ENCODE data around the gene B4GALT3. TPM values are rescaled to one million over a fixed set of nuclear protein-coding genes. Genes with fewer than 3 reads are reported as not detected.

The B4GALT3 gene
- total and polyA plus RNA-seq, 8 donors, result 14.8 to 35.6 (median 20.3) TPM

- H3K36me3 ChIP-seq, result no peaks in the 10 kb centered on the region
- H3K27me3 ChIP-seq, result no peaks in the 10 kb centered on the region
- DNase-seq (peak; percentile 90 to 98 (median 96)), ATAC-seq (peak; percentile 92 to 97 (median 94)), FAIRE-seq (peak; percentile 86)
- intact Hi-C loops (cut with DNase I), result no loop called here
- 0% methylated on average over 54 of the region's 54 CpGs for WGBS, 2 donors
- peak within 1 kb of the TSS; percentile 67 to 92 (median 80) for H3K27ac ChIP-seq
- H3K4me3 ChIP-seq, result peak within 1 kb of the TSS; percentile 49 to 73 (median 58)
- peak in 1 of 4 donors; percentile 10 for TF ChIP-seq CTCF (IDR thresholded peaks at IDR 0.05)
- no peaks in the 10 kb centered on the region for H3K9me3 ChIP-seq
- peaks cover 0 to 5% (median 2%) of the 10 kb centered on the region in 3 donors for H3K4me1 ChIP-seq
Measured at GRCh38 chr1:161165742-161166668, 11.3 kb downstream of the B4GALT3 start, which contains the start of gene PPOX. Gene PPOX, plus strand, starts transcription at chr1:161166426. Its CDS starts 422 bp downstream, at chr1:161166848.

- Histone ChIP-seq H3K36me3 (no peaks in the 10 kb centered on the region), H3K4me1 (peaks cover 0 to 8% (median 7%) of the 10 kb centered on the region in 3 donors), H3K9me3 (no peaks in the 10 kb centered on the region), H3K27me3 (no peaks in the 10 kb centered on the region), H3K4me3 (peak overlapping the region in 3 of 4 donors; percentile 56 to 73 (median 59)), H3K27ac (peak overlapping the region; percentile 67 to 92 (median 80))
- no peak for TF ChIP-seq CTCF (IDR thresholded peaks at IDR 0.05)
- FAIRE-seq (no peak), ATAC-seq (no peak), DNase-seq (no peak)
- intact Hi-C loops (cut with DNase I), result no loop called here
- 49 to 57% methylated on average over 14 of the region's 14 CpGs for WGBS, 2 donors
Measured at GRCh38 chr1:161164901-161165610, 12.3 kb downstream of the B4GALT3 start.

GRCh38 chr1:161163793-161164192, 13.5 kb downstream of the B4GALT3 start:
- 83% methylated on average over 5 of the region's 5 CpGs for WGBS, 2 donors
- DNase-seq (no peak), ATAC-seq (no peak), FAIRE-seq (no peak)
- Histone ChIP-seq H3K27me3 (no peaks in the 10 kb centered on the region), H3K36me3 (no peaks in the 10 kb centered on the region), H3K4me3 (no peak overlapping the region), H3K4me1 (peaks cover 0 to 13% (median 8%) of the 10 kb centered on the region in 3 donors), H3K9me3 (no peaks in the 10 kb centered on the region), H3K27ac (no peak overlapping the region)
- intact Hi-C loops (cut with DNase I), result no loop called here
- TF ChIP-seq CTCF (IDR thresholded peaks at IDR 0.05), result no peak

DNA sequence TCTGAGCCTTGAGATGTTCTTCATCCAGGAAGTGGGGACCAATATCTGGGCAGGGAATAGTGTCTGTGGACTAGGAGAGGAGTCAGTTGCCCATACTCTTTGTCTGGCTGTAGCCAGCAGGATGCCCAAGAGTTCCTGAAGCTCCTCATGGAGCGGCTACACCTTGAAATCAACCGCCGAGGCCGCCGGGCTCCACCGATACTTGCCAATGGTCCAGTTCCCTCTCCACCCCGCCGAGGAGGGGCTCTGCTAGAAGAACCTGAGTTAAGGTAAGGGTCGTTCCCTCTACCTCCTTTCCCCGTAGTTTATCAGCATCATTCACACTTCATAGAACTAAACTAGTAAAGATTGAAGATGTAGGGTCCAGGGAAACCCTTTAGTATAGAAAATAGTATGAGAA, 14.5 kb downstream of the B4GALT3 start:
- Histone ChIP-seq H3K36me3 (no peaks in the 10 kb centered on the region), H3K4me1 (peaks cover 0 to 17% (median 8%) of the 10 kb centered on the region in 3 donors)

More for the DNA sequence above, 14.5 kb downstream of the B4GALT3 start:
- ATAC-seq (no peak), DNase-seq (no peak), FAIRE-seq (no peak)
- no peak overlapping the region for H3K4me3 ChIP-seq
- TF ChIP-seq CTCF (IDR thresholded peaks at IDR 0.05), result no peak
- H3K27me3 ChIP-seq, result no peaks in the 10 kb centered on the region
- intact Hi-C loops (cut with DNase I), result no loop called here
- no peak overlapping the region for H3K27ac ChIP-seq
- no peaks in the 10 kb centered on the region for H3K9me3 ChIP-seq
- 91 to 94% methylated on average over 10 of the region's 10 CpGs for WGBS, 2 donors
